ENCODE measurements around the gene AQP9.
A peak's percentile ranks its signal among the peaks of the same experiment; 100 is the strongest.
"Not testable (repeated sequence)": the region's sequence is repeated elsewhere in the genome, so short reads cannot be mapped to it uniquely, and the experiment has no call there.

AQP9 gene

GRCh38 chr15:58182460-58183163 is 44.4 kb downstream of the AQP9 start:
- peak in 1 of 5 experiments; percentile 27 for DNase-seq

GRCh38 chr15:58185439-58185838 is 47.3 kb downstream of the AQP9 start:
- DNase-seq, result peak in 1 of 5 experiments; percentile 6

- DNase-seq, result no peak
These were observed 51.1 kb downstream of the AQP9 start for GRCh38 chr15:58189148-58189811.

GRCh38 chr15:58190419-58190818 is 52.2 kb downstream of the AQP9 start:
- no peak for DNase-seq

GRCh38 chr15:58193636-58194035 is 55.5 kb downstream of the AQP9 start:
- DNase-seq, result not testable (repeated sequence)

- DNase-seq, result no peak
These were observed 62.6 kb downstream of the AQP9 start for GRCh38 chr15:58200739-58201138.

GRCh38 chr15:58201516-58201915 is 63.3 kb downstream of the AQP9 start:
- no peak for DNase-seq

- no peak for DNase-seq
These were observed 65.4 kb downstream of the AQP9 start for GRCh38 chr15:58203537-58203936.

GRCh38 chr15:58206151-58206550 is 68.0 kb downstream of the AQP9 start:
- no peak for DNase-seq

- not testable (repeated sequence) for DNase-seq
These were observed 70.0 kb downstream of the AQP9 start for GRCh38 chr15:58208217-58208616.

GRCh38 chr15:58209007-58209481 is 70.9 kb downstream of the AQP9 start:
- DNase-seq, result peak in 1 of 5 experiments; percentile 71

GRCh38 chr15:58210031-58210430 is 71.8 kb downstream of the AQP9 start:
- not testable (repeated sequence) for DNase-seq

GRCh38 chr15:58212909-58213526 is 74.8 kb downstream of the AQP9 start:
- peak in 1 of 5 experiments; percentile 3 for DNase-seq

- DNase-seq, result no peak
These were observed 75.6 kb downstream of the AQP9 start for GRCh38 chr15:58213587-58214338.

- DNase-seq, result no peak
These were observed 76.6 kb downstream of the AQP9 start for GRCh38 chr15:58214591-58215340.

GRCh38 chr15:58217460-58217859 is 79.3 kb downstream of the AQP9 start:
- DNase-seq, result no peak

GRCh38 chr15:58221591-58222241 is 83.5 kb downstream of the AQP9 start:
- DNase-seq, result no peak

- no peak for DNase-seq
These were observed 84.5 kb downstream of the AQP9 start for GRCh38 chr15:58222679-58223078.

GRCh38 chr15:58223432-58223831 is 85.3 kb downstream of the AQP9 start:
- DNase-seq, result no peak

GRCh38 chr15:58224068-58224467 is 85.9 kb downstream of the AQP9 start:
- no peak for DNase-seq

GRCh38 chr15:58227706-58228543 is 89.7 kb downstream of the AQP9 start:
- peak; percentile 27 to 61 (median 39) for DNase-seq
